ENCODE results near the gene PTPRE.

Gene PTPRE

GRCh38 chr10:128049226-128050120 lies 142.6 kb downstream of the PTPRE start:
- no peak for DNase-seq

- no peak for DNase-seq
Observed at GRCh38 chr10:128050121-128050516, 143.2 kb downstream of the PTPRE start.

- DNase-seq, result no peak
Observed at GRCh38 chr10:128050936-128051335, 144.0 kb downstream of the PTPRE start.

GRCh38 chr10:128051548-128051947 lies 144.6 kb downstream of the PTPRE start:
- no peak for DNase-seq

- DNase-seq, result no peak
Observed at GRCh38 chr10:128052696-128053095, 145.8 kb downstream of the PTPRE start.

- no peak for DNase-seq
Observed at GRCh38 chr10:128053356-128053755, 146.5 kb downstream of the PTPRE start.

GRCh38 chr10:128054163-128054970 lies 147.5 kb downstream of the PTPRE start:
- no peak for DNase-seq

GRCh38 chr10:128055061-128055868 lies 148.4 kb downstream of the PTPRE start:
- no peak for DNase-seq

- DNase-seq, result no peak
Observed at GRCh38 chr10:128056303-128057050, 149.6 kb downstream of the PTPRE start.

GRCh38 chr10:128058106-128058749 lies 151.3 kb downstream of the PTPRE start:
- DNase-seq, result no peak

- DNase-seq, result no peak
Observed at GRCh38 chr10:128058750-128059134, 151.8 kb downstream of the PTPRE start.

GRCh38 chr10:128059266-128059981 lies 152.5 kb downstream of the PTPRE start:
- DNase-seq, result no peak

- no peak for DNase-seq
Observed at GRCh38 chr10:128059982-128060293, 153.0 kb downstream of the PTPRE start.

- no peak for DNase-seq
Observed at GRCh38 chr10:128060341-128061250, 153.7 kb downstream of the PTPRE start.

GRCh38 chr10:128061306-128062300 lies 154.7 kb downstream of the PTPRE start:
- no peak for DNase-seq

GRCh38 chr10:128062331-128062880 lies 155.5 kb downstream of the PTPRE start:
- DNase-seq, result no peak

GRCh38 chr10:128062881-128063563 lies 156.1 kb downstream of the PTPRE start:
- DNase-seq, result peak; percentile 54

GRCh38 chr10:128063736-128064107 lies 156.8 kb downstream of the PTPRE start:
- peak; percentile 37 for DNase-seq

Measured in activated naive CD4-positive, alpha-beta T cell treated with Interleukin-2 at 50 U/mL for 16 hours (primary cell).